Activated gamma-delta T cell (primary cell): ENCODE data around the gene ZNF175.

Experiments used
- DNase-seq: peaks from one replicate; lab custom pipeline; 2025; lab: John Stamatoyannopoulos, UW
- total RNA-seq, 2 donors: gene quantifications; one replicate each; lab custom pipeline; 2026; lab: John Stamatoyannopoulos, UW

ZNF175 gene
- total RNA-seq = 21.7 to 27.8 reads per million in 2 donors

GRCh38 chr19:51570962-51571575 lies at the start of gene ZNF175:
Gene ZNF175, plus strand, starts transcription at chr19:51571283. Its CDS starts 2,047 bp downstream, at chr19:51573330.
- DNase-seq = no peak

GRCh38 chr19:51521357-51521756 lies 49.7 kb upstream of the ZNF175 start:
- DNase-seq = no peak

- no peak for DNase-seq
Measured at GRCh38 chr19:51521781-51522180, 49.3 kb upstream of the ZNF175 start.

- no peak for DNase-seq
Measured at GRCh38 chr19:51524666-51525264, 46.3 kb upstream of the ZNF175 start.

- no peak for DNase-seq
Measured at GRCh38 chr19:51525651-51526050, 45.4 kb upstream of the ZNF175 start.

GRCh38 chr19:51529301-51529700 lies 41.8 kb upstream of the ZNF175 start:
- no peak for DNase-seq

GRCh38 chr19:51530616-51531015 lies 40.5 kb upstream of the ZNF175 start:
- DNase-seq = no peak

GRCh38 chr19:51531349-51532315 lies 39.5 kb upstream of the ZNF175 start, which contains the start of gene SIGLEC6:
Gene SIGLEC6, minus strand, starts transcription at chr19:51531670. Its CDS starts 22 bp downstream, at chr19:51531648.
- no peak for DNase-seq

GRCh38 chr19:51535535-51535934 lies 35.5 kb upstream of the ZNF175 start:
- no peak for DNase-seq

- DNase-seq = no peak
Measured at GRCh38 chr19:51539821-51540366, 31.2 kb upstream of the ZNF175 start.

- DNase-seq = no peak
Measured at GRCh38 chr19:51541458-51542357, 29.4 kb upstream of the ZNF175 start.

- DNase-seq = no peak
Measured at GRCh38 chr19:51542699-51543098, 28.4 kb upstream of the ZNF175 start.

GRCh38 chr19:51544038-51544437 lies 27.0 kb upstream of the ZNF175 start:
- no peak for DNase-seq

GRCh38 chr19:51546107-51546649 lies 24.9 kb upstream of the ZNF175 start:
- no peak for DNase-seq

- DNase-seq = no peak
Measured at GRCh38 chr19:51546650-51547396, 24.3 kb upstream of the ZNF175 start.

GRCh38 chr19:51547397-51548212 lies 23.5 kb upstream of the ZNF175 start:
- no peak for DNase-seq

- DNase-seq = no peak
Measured at GRCh38 chr19:51548213-51548651, 22.9 kb upstream of the ZNF175 start.

GRCh38 chr19:51548891-51549305 lies 22.2 kb upstream of the ZNF175 start:
- no peak for DNase-seq
